Measurements from ENCODE around the gene PIK3AP1. TPM values are rescaled to one million over a fixed set of nuclear protein-coding genes. Genes with fewer than 3 reads are reported as not detected.

The PIK3AP1 gene
- total RNA-seq, 1 donor from 2014 or later: 9.8 TPM

DNA sequence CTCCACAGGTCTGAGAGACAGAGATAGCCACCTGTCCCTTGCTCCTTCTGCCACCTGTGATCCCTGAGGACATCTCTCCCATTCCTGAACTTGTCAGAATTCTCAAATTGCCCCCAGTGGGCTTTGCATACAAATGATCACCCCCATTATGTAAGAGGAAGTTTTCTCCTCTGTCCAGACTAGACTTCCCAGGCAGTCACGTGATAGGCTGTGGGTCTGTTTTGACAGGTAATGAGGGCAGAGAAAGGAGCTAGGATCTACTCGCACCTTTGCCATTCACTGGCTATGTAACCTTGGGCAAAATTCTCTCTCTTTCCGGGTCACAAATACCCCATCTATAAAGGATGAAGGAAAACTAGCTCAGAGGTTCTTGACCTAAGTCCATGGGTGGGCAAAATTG lies 112.1 kb downstream of the PIK3AP1 start:
- no peak for DNase-seq

DNA sequence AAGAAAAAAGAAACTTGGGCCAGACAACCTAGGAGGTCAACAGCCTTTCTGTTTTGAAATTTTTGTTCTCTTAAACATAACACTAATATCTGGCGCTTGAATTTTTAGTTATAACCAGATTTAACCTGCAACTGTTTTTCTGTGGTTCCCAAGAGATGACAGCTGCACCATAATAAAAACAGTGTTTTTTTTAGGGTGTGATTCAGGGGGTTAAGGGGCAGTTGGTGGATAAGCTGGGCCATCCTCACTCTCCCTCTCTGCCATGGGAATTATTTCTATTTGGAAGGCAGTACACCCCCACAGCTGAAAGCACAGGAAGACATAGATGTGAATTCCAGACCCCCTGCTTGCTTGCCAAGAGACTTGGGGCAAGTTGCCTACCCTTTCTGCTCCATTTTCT lies 113.4 kb downstream of the PIK3AP1 start:
- DNase-seq: no peak

DNA sequence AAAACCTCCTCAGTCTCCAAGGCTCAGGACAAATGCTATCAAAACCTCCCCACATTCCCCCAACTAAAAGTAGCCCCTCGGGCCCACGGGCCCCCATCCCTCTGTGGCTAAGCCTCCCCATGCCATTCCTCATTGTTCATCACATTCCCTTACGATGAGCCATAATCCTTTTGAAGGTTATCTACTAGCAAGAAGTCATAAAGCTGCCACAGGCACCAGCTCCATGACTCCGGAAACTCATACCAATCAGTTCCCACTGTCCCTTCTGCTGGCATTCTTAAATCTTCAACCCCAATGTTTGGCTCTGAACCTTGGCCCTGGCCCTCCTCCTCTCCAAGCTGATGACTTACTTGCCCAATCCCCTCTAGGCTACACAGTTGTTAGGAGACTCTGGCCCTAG lies 114.1 kb downstream of the PIK3AP1 start:
- DNase-seq: no peak

DNA sequence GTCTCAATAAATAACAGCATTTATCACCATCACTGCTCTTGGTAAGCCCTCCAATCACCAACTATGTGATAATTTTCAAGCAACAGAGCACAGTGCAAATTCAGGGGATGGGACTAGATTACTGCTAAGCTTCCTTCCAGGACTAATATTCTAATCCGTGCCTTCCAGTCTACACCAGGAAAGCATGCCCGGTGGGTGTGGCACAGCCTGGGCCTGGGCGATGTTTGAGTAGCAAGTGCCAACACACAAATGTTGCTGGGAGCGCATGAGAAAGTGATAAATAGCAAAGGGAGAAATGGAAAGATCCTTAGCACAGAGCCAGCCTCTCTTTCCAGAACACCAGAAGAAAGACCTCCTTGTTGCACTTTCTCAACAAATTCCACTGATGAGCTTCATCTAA lies 120.0 kb downstream of the PIK3AP1 start:
- no peak for DNase-seq

DNA sequence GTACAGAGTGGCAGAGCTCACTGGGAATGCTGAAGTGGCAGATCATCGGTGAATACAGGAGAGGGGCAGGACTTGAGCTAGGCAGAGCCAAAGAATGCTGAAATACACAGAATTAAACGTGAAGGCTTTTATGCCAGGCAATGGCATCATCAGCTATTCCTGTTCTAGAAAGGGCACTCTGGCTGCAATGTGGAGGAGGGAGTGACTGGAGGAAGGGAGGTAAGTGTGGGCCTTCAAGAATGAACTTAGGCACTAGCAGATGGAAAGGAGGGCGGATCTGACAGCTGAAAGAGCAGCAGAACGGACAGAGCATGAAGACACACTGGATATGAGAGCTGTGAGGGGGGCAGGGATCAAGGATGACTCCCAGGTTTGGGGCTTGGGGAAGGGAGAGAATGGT lies 121.5 kb downstream of the PIK3AP1 start:
- no peak for DNase-seq

DNA sequence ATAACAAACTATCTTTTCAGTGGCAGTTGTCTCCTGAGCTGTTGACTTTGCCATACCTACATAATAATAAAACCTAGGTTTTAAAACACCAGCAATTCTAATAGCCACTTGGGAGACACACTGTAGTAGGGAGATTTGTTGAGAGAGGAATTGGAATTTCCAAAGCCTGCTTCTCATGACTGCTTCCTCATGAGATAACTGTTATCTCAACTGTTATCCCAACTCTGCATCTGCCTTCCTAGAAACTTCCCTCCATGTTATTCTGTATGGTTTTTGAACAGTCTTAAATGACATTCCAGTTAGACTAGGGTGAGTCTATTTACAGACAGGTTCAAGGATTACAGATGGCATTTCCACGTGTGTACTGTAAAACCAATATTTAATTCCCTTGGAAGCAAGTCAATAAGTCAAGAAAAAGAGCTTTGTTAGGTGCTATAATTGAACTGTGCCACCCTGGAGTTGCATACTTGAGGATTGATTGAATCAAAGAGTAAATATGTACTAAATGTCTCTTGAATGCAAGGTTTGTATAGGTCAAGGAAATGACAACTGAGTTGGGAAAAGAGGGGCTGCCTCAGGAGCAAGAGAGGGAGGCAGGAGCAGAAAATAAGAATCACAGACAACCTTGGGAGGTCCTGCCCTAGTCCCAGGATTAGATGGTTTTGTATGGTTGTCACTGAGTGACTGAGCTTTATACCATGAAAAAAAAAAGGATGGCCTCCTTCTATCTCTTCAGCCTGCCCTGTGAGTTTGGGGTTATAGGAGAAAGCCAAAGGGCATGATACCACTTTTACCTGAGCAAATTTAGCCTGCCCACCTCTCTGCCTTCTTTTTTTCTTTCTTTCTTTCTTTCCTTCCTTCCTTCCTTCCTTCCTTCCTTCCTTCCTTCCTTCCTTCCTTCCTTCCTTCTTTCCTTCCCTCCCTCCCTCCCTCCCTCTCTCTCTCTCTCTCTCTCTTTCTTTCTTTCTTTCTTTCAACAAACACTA lies 123.6 kb downstream of the PIK3AP1 start:
- DNase-seq: no peak

DNA sequence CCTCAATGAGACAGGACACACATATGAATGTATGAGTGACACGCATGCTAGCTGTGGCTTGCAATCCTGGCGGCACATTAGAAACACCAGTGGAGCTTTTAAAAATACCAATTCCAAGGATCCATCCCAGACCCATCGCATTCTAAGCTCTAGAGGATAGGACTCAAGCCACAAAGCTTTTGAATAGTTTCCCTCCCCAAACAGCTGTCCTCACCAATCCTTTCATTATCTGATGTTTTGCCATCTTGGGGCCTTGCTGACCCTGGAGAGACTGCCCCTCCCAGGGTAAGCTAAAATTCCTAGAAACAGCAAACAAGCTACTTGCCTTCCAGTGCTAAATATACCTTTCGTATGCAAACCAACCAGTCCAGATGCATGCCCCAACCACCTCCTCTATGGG lies 124.6 kb downstream of the PIK3AP1 start:
- no peak for DNase-seq

DNA sequence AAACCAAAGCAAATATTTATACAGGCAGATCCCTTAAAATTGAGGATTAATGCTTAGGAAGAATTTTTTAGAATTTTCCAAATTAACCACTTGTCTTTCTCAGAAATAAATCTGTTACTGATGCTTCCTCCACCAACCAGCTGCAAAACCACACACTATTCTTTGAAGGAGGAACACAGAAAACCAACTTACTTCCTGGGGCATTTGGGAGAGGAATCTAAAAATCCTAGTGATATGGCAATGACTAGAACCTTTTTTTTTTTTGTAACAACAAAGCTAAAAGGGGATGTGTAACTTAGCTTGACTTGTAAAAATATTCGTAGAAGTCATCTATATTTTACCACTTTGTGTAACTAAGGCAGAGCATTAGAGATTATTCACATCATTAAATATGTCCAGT lies 128.4 kb downstream of the PIK3AP1 start:
- DNase-seq: no peak

DNA sequence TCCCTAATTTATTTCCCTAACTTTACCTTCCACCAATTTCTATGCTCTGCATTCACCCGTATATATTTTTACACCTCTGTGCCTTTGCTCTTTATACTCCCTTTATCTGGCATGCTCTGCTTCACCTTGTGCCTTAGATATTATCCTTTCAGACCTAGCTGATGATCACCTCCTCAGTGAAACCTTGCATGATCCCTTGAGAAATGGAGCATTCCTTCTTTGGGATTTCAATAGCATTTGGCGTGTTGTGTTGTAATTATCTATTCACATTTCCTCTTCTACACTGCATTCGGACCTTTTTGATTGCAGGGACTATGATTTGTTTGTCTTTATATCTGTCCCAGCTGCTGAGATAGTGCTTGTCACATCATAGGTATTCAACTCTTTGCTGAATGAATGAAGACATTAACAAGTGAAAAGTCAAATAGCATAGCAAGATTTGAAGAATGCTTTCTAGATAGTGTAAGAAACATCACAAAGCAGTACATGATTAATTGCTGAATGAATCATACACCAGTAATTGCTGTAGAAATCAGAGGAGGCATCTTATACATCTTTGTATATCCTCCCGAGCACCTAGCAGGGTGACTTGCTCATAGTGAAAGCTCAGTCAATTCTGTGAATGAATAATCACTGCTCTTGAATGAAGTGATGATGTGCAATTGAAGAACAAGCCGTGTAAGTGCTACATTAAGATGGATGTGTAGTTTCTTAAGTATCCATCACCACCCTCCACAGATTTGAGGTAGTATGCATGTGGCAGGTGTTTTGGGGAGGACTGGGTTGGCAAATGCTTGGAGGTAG lies 131.5 kb downstream of the PIK3AP1 start:
- no peak for DNase-seq

DNA sequence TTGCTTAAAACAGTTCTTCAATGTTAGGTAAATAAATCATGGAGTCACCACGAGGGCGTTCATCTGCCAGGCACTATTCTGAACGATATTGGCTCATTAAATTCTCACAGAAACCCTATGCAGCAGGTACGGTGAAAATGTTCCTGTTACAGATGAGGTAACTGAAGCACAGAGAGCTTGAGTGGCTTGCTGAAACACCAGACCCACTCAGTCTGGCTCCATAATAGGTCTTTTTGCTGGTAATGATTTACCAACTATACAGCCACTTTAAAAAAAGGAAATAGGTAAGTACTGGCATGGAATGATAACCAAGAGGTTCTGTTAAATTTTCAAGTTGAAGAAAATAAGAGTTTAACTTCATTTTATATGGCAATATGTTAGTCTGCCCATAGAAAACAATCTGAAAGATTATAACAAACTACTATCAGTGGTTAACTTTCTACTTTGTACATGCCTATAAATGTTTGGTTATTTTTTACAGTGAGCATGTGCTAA lies 132.2 kb downstream of the PIK3AP1 start:
- DNase-seq: no peak

DNA sequence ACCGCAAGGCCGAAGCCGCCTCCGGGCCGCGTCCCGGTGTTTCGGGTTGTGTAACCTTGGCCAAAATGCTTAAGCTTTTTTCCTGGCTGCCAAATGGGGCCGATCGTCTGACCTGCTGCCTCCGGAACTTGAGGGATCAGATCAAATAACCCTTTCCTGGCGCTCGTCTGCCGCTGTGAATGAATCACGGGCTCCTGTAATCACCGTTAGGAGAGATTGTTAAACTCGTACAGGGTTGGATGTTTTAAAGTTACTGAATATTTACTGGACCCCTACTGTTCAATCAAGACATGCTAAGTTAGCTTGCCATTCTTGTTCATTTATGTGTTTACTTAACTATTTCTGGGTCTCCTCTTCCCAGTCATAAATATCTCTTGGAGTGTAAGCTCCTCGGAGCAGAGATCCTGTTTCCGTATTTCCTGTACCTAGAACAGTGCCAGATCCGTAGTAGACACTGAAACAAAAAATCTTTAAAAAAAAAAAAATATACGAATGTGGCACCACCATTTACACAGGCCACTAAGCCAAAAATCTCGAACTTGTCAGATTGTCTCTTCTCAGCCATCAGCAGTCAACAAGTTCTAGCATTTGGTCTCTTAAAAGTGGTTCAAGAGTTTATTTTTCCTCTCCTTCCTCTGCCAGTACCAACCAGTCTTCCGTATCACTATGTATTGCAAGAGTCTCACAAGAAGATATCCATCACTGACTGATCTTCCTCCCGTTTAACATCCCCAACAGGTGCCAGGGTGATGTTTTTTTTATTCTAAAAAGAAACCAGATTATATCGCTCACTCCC lies 132.9 kb downstream of the PIK3AP1 start:
- DNase-seq: peak; percentile 85

DNA sequence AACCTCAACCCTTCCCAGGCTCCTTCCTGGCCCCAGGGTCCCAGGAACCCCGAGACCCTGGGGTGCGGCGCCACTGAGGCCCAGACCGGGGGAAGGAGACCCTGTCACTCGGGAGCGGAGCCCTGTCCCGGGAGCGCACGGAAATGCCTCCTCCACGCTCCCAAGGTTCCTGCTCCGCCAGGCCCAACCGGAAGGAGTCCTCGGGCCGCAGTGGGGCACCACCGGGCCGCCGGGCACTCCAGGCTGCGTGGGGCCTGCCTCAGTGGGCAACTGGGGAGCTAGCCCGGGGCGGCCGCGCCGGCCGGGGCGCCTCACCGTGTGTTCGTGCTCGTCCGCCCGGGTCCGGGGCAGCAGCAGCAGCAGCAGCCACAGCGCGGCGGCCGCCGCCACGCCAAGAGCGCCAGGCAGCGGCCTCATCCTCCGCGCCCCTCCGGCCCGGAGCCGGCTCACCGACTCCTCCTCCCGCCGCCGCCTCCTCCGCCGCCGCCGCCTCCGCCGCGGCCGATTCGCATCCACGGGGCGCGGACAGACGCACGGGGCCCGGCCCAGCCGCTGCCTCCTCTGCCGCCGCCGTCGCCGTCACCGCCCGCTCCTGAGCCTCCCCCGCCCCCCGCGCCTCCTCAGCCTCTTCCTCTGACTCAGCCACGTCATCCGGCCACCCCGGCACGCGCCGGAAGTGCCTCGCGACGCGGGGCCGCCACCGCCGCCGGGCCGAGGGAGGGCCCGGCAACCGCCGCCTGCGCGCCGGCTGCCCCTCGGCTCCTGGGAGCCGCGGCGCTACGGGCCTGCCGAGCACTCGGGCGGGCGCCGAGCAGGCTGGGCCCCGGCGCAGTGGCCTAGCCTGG lies 133.7 kb downstream of the PIK3AP1 start, which contains the start of gene TM9SF3:
Gene TM9SF3, minus strand, starts transcription at position 594 of the 845 bp plus-strand sequence. Its CDS starts 177 bp downstream, at position 417.
- DNase-seq: peak; percentile 96

DNA sequence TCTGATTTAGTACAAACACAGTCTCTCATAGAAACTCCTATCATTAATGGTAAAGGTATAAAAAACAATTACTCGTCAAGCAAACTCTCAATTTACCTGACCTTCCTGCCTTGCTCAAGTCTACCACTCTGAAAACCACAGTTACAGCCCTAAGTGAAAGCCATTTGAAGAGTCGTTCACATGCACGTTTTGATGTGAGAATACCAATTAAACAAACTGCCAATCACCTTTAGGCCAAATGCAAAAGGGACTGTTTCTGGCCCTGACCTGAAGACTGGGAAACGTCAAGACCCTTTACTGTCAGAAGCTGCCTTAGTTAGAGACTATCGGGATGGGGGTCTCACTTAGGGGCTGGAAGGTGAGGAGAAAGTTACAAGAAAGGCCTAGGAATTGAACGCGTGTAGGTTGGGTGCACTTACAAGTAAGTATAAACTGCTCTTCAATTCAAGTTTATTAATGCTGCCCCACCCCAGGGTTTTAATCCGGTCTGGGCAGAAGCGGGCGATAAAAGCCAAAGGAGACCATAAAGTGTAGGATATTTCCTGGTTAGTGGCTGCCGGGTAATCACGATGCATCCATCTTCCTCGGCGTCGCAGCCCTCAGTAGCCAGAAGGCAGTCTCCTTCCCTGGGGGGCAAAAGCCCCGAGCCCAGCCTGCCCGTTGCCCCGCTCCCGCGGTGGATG lies 134.4 kb downstream of the PIK3AP1 start:
- no peak for DNase-seq

DNA sequence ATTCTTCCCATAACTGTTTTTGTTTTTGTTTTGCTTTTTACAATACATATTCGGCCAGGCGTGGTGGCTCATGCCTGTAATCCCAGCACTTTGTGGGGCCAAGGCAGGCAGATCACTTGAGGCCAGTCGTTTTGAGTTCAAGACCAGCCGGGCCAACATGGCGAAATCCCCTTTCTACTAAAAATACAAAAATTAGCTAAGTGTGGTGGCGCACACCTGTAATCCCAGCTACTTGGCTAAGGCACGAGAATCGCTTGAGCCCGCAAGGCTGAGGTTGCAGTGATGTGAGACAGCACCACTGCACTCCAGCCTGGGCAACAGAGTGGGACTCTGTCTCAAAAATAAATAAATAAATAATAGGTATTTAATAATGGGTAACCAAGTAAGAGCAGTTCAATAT lies 135.8 kb downstream of the PIK3AP1 start:
- no peak for DNase-seq

DNA sequence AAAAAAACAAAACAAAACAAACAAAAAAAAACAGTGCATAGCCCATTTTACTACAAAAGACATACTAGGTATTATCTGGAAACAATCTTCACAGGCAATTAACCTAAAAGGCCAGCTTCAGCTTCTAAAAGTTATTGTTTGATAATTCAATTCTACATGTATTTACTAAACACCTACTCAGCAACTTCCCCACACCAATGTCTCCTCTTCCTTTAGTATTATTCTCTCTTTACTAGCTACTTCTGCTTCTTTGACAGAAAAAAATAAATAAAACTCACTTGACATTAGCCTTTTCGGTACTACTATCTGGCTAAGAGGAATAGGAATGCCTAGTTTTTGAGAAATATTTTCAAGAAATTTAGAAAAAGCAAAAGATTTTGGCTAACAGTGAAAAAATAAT lies 136.3 kb downstream of the PIK3AP1 start:
- DNase-seq: no peak

DNA sequence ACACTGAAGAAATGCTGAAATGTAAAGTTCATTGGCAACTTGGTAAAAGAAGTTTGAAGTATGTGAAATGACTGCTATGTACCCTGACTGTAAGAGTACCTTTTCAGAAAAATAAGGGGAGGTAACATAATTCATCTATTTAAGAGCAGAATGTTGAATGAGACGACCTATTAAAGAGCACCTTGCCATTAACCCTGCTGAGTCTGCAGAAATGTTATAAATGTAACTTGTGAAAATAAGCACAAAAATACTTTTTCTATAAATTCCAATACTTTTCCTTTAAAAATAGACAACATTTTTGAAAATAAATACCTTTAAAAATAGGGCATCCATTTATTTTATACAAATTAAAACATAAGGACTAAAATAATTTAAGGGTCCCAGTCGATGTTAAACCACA lies 141.2 kb downstream of the PIK3AP1 start:
- no peak for DNase-seq

DNA sequence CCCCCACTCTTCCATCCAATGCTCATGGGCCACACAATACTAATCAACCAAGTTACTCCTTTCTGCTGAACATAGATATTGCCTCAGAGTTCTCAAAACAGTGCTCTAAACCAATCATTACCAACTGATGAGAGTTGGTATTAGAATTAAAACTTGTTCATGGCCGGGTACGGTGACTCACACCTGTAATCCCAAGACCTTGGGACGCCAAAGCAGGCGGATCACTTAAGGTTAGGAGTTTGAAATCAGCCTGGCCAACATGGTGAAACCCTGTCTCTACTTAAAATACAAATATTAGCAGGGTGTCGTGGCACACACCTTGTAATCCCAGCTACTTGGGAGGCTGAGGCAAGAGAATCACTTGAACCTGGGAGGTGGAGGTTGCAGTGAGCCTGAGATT lies 141.7 kb downstream of the PIK3AP1 start:
- no peak for DNase-seq

DNA sequence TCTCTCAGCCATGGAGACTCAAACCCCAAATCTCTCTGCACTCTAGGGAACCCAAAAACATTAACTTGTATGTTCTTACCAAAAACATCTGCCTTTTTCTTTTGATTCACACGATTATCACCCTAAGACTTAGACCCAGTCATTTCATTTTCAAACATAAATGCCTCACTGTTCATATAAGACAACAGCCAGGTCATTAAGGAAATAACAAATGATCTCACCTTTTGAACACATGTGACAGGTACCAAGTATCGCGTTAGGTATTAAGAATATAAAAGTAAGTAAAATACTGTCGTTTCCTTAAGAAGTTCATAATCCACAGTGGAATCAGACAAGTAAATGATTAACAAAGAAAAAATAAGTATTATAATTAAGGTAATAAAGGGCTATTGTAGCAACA lies 142.3 kb downstream of the PIK3AP1 start:
- DNase-seq: no peak

DNA sequence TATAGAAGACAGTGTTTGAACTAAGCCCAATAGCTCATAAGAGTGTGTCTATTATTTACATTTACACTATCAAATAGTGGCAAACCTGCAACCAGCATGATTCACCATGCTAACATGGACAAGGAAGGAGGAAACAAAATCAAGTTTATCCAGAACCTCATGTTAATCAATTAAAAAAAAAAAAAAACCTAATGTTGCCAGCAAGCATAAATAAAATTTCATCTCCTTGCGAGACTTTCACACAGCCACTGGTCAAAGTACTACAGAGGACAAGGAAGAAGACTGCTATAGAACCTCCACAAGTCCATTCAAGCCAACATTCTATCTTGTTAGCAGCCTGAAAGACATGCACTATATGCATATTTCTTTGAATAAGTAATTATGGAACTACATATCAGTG lies 143.2 kb downstream of the PIK3AP1 start:
- DNase-seq: no peak

DNA sequence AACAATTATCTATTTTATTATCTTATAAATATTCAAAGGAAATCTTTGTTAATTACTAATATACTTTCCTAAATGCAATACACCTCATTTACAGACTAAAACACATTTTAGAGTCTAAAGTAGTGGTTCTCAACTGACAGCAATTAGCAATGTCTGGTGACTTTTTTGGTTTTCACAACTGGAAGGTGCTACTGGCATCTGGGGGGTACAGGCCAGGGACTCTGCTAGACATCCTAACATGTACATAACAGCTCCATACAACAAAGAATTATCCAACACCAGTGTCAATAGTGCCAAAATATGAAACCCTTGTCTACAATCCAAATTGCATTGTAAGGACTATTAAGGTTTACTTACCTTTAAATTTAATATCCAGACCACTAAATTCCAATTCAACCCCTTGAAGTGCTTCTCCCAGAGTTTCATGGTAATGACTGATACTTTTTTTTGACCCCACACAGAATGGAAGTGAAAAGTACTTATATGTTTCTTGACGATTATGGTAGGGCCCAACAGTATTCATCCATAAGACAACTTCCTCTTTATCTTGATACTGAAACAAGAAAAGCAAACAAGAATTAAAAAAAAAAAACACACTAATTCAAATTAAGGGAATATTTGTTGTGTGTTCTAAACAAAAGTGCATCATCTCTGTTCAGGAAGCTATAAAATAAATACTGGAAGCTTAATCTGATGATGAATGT lies 143.9 kb downstream of the PIK3AP1 start:
- no peak for DNase-seq
